Inflammatory macrophage (primary cell): Measurements from ENCODE around the gene SLC22A6.

Experiments
- DNase-seq, 2 donors: peaks; one replicate each; pipeline ENCODE4 v3.0.0-alpha.2; 2020 to 2022
- total RNA-seq, 18 experiments: gene quantifications; one replicate each; lab custom pipeline; 2026; ENCODE audit warnings: mixed read lengths in 6 of 18, inconsistent platforms in 2 of 18; lab: John Stamatoyannopoulos, UW

The SLC22A6 gene, protein sequence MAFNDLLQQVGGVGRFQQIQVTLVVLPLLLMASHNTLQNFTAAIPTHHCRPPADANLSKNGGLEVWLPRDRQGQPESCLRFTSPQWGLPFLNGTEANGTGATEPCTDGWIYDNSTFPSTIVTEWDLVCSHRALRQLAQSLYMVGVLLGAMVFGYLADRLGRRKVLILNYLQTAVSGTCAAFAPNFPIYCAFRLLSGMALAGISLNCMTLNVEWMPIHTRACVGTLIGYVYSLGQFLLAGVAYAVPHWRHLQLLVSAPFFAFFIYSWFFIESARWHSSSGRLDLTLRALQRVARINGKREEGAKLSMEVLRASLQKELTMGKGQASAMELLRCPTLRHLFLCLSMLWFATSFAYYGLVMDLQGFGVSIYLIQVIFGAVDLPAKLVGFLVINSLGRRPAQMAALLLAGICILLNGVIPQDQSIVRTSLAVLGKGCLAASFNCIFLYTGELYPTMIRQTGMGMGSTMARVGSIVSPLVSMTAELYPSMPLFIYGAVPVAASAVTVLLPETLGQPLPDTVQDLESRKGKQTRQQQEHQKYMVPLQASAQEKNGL
- total RNA-seq = 0 to 0.11 (median 0) reads per million in 18 experiments

DNA sequence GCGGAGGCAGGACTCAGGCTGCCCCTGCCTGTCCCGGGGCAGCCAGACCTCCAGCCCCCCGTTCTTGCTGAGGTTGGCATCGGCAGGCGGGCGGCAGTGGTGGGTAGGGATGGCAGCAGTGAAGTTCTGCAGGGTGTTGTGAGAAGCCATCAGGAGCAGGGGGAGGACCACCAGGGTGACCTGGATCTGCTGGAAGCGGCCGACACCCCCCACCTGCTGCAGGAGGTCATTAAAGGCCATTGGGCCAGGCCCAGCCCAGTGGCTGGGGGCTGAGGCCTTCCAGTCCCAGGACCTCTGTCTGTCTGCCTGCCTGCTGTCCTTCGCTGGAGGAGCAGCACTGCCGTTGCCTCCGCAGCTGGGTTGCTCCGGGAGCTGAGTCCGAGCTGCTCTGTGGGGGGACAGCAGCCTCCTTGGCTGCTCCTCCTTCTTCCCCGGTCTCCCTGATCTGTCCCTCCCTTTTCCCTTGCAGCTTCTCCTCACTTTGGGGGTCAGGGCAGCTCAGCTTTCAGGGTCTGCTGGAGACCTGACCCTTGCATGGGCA, at the start of gene SLC22A6:
SLC22A6 (minus strand) TSS at position 517 of the 541 bp plus-strand sequence; CDS start at position 240, 277 bp downstream.
- no peak for DNase-seq

DNA sequence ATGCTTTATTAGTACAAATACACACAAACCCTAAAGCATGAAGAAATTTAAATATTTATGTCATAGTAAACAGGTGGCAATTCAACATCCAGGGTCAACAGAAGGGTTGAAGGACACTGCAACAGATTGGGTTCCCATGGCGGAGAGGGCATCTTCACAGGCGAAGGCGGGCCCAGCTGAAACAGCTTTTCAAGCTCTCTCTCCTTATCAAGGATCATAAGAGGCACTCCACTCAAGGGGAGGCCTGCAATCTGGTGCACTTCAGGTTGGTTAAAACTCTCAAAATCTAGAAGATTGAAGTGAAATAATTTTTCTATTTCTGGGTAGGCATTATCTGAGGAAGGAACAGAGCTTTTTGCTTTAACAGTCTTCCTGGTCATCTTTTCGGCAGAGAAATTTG, 47.7 kb upstream of the SLC22A6 start:
- DNase-seq = no peak

DNA sequence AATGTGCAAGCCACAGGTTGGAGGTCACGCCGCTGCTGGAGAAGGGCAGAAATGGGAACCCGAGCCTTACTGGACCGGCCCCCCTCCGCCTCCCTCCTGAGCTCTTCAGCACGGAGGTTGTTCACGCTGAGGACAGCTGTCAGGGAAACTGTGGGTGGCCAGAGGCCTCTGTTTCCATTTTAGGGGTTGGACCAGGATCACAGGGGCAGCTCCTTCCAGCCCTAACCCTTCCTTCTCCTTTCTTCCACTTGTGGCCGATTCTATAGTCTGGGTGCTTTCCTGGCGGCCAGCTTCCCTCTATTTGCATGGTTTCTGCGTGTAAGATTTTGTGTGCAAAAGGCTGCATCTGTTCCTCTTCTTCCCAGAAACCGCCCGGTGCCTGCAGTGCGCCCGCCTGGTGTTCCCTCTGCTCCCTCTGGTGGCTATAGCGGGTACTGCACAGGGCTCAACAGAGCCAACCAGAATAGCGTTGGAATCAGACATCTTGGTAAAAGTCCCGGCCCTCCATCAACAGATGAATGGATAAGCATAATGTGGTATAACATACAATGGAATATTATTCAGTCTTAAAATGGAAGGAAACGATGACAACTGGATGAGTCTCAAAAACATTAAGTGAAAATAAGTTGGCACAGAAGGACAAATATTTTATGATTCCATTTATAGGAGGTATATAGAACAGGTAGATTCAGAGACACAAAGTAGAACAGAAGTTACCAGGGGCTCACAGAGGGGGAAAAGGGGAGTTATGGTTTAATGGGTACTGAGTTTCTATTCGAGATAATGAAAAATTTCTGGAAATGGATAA, 39.3 kb upstream of the SLC22A6 start:
- peak; percentile 95 to 96 for DNase-seq

DNA sequence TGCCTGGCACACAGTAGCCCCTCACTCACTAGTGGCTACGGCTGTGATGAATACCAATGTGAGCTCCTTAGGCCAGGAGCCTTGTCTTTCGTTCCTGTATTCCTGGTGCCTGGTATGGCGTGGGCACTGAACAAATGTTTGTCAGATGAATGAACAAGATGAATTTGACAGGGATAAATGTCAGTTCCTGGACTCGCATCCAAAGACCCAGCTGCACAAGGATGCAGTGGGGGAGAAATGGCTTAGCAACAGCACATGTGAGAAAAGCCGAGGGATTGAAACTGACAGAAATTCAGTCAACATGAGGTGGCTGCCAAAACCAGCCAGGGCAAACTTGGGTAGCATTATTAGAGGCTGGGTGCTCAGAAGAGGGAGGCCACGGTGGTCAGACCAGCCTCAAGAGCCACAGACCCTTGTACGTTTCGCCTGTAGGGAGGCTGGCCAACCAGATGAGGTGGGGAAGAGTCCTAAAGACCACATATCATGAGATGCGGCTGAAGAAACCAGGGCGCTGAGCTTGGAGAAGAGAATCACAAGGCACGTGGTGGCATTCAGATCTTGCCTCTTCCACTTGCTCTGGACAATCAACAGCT, 38.6 kb upstream of the SLC22A6 start:
- DNase-seq = no peak

DNA sequence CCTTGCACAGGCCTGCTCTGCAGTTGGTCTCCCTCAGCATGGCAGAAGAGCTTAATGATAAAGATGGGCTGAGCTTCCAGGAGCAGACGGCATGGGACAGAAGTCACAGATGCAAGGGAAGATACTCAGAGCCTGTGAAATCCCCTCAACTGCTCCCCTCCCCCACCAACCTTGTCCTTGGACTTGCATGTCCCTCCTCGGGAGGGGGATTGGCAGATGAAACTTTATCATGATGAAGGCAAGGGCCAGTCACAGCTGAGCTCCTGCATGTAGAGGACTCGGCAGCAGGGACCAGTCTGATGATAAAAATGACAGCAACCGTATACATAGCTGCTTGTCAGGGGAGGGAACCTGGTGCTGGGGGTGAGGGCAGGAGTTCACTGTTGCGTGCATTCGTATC, 37.7 kb upstream of the SLC22A6 start:
- no peak for DNase-seq

DNA sequence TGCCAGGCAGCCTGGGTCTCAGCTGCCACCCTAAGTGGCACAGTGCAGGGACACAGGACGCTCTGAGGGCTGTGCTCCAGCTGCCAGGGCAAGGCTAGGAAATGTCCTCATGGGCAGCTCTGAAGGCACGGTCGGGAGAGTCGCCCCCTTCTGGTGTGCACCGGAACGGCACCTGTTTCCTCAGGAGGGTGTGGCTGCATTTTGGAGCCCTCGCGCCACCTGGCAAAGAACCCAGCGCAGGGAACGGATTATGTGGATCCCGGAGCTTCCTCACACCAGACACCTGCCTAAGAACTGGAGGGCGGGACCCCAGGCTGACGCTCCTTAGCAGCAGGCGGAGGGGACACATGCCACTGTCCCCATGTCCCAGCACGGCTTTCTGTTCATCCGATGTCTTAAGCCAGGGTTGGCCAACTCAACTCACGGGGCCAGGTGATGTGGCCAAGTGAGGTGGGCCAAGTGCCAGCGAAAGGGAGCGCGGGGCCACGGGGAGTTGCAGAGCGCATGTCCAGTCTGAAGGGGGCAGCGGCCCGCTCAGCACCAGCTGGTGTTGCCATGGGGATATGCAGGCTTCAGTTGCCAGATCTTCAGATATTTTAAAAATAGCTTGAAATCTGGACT, 36.0 kb upstream of the SLC22A6 start:
- DNase-seq = peak in 1 of 2 donors; percentile 2

DNA sequence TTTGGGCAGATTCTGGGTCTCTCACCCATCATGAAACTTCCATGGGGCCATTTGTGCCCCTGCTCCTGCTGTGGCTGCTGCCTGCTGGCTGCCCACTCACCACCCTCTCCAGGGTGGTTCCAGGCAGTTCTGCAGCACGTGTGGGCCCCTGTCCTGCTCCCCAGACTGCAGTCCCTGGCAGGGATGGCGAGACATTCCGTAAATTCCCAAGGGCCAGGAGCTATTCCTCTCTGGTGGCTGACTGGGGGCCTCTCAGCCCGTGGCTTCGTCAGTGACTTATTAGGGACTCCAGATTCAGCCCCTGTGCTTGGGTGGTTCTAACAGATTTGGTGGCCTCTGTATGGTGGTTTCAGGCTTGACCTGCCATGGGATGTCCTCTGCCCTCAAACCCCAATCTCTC, 34.7 kb upstream of the SLC22A6 start:
- no peak for DNase-seq

DNA sequence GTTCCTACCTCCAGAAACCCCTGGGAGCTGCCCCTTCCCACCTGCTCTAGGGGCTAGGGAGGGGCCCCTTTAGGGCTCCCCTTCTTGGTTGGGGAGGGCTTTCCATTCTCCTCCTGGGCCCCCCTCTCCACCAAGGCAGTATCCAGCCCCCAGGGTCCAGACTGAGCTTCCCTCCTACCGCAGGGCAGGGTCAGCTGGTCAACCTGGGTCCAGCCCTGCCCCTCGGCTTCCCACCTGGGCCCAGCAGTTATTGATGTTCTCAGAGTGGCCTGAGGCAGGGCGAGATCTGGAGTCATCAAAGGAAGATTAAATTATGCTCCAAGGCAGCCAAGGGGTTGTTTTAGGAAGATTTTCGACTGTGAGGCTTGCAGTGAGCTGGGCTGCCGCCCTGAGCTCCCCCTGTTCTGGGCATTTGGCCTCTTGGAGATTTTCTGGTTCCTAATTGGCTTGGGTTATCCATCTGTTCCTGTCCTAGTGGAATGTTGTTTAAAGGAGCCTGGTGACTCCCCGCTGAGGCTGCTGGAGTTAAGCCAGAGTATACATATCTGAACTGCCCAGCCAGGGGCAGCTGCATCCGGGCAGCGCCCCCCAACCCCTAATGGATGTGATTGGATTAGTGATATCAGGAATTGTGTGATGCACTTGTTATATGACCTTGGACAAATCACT, 32.7 kb upstream of the SLC22A6 start:
- DNase-seq = no peak

DNA sequence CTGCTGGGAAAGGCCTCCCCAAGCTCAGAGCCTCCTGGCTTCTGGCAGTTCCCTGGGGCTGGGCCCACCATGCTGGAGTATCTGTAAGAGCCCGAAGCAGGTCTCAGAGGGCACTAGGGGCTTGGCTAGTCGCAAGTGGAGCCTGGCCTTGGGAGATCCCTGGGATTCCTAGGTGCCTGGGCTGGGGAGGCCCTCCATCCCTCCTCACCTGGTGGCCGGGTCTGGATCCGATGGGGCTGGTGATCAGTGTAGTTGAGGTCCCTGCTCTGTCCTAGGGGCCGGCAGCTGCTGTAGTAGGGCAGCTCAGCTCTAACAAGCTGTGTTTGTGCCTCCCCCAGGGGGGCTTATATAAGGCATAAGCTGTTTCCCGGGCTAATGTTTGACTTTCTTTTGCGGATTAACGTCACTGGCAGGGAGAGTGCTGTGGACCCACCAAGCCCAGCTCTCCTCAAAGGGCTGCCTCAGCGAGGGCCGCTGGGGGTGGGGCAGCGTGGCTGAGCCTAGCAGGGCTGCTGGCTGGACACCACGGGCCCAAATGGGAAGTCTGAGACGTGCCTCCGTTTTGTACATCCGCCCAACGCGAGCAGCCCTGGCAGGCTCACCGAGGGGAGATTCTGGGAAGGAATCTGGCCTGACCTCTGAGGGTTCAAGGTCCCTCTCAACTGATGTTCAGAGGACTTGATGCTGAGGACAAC, 30.9 kb upstream of the SLC22A6 start, which contains the start of gene SLC22A8:
SLC22A8 (minus strand) TSS at position 321 of the 695 bp plus-strand sequence. CDS start 883 bp downstream, outside the sequence.
- no peak for DNase-seq

DNA sequence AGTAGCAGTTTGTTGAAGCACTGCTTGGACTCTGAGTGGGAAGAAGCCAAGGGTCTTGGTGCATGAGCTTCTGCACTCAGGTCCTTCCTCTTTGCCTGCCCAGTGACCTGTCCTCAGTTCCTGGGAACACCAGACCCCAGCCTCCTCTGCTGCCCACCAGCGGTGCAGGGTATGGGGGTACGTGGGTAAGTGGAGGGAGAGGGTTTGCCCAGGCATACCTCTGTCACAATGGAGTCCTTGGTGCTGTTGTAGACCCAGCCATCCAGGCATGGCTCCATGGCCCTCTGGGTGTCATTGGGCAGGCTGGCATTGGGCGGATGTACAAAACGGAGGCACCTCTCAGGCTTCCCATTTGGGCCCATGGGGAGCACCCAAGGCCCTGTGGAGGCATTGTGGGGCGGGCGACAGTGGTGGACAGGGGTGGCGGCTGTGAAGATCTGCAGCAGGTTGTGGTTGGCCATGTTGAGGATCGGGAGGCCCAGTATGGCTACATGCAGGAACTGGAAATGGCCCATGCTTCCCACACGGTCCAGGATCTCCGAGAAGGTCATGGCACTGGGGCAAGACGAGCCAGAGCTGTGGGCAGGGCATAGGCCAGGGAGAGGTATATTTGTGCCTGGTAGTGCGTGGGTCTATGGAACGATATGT, 29.8 kb upstream of the SLC22A6 start:
- DNase-seq = no peak

DNA sequence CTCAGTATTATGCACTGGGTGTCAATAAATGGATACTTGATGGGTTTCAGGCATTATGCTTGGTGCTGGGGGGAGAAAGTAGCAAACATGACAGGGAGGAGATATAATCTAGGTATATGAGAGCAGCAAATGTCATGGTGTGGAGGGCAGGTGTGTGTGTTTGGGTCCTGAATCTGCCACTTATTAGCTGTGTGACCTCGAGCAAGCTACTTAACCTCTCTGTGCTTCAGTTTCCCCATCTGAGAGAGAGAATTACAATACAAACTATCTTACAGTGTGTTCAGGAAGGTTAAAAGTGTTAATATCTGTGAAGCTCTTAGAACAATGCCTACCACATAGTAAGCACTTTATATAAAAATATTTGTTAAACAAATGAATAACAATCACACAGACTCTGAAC, 28.1 kb upstream of the SLC22A6 start:
- no peak for DNase-seq

DNA sequence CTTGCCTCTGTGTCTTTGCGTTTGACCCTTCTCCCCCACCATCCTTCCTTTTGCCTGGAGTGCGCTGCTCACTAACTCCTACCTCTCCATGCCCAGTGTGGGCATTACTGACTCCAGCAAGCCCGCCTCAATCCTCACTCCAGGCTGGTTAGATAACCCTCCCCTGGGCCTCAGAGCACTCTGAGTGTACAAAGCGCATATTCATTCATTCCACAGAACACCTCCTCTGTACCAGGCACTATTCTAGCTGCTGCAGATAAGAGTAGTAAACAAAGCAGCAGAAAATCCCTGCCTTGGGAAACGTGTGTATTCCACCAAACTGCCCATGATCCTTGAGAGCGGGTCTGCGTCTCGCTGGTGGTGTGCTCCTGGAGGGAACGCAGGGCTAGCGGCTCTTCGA, 27.7 kb upstream of the SLC22A6 start:
- DNase-seq = no peak

DNA sequence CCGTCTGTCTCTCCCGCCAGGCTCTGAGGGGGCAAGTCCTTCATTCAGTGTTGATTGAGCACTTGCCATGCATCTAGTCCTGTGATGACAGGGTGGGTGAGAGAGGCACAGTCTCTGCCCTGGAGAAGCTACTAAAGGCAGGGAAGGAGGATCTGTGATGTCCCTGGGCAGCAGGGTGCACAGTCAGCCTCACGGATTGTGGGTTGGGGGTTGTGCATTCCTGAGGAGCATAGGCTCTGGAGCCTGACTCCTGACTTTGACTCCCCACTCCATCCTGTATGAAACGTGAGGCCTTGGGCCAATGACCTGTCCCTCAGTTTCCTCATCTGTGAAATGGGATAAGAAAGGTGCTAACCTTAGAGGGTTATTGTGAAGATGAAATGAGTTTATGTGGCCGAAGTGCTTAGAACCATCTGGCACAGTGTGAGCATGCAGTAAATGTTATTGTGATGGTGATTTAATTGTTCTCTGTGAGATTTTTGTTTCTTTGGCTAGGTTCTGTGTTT, 26.2 kb upstream of the SLC22A6 start:
- no peak for DNase-seq

DNA sequence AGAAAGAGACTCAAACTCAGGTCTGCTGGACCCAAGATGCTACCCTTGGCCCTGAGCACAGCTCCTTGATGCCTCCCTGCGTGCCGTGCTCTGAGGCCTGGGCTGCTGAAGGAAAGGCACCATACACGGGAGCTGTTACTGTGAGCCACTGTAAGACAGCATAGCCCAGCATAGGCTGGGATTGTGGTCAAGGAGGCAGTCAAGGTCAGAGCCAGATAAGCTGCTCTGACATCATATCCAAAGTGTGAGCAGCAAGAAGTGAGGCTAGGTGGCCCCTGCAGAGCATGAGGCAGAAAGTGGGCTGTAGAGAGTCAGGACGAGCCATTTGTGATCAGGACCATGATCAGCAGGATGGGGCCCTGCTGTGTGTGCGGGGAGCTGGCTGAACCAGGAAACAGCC, 23.2 kb upstream of the SLC22A6 start:
- DNase-seq = no peak

DNA sequence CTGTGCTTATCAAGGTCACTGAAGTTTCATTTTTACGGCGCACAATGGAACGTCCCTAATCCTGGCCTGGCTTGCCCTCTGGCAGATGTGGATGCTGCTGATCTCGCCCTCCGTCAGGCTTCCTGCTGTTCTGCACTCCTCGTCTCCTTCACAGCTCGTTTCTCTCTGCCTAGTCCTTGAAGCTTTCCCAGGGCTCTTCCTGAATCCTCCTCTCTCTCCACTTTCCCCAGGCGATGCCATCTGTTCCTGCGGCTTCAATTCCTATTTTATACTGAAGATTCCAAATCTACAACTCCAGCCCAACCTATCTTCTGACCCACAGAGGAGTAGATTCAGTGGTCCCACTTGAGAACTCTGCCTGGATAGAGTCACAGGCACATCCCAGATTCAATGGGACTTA, 16.7 kb upstream of the SLC22A6 start:
- DNase-seq = no peak

DNA sequence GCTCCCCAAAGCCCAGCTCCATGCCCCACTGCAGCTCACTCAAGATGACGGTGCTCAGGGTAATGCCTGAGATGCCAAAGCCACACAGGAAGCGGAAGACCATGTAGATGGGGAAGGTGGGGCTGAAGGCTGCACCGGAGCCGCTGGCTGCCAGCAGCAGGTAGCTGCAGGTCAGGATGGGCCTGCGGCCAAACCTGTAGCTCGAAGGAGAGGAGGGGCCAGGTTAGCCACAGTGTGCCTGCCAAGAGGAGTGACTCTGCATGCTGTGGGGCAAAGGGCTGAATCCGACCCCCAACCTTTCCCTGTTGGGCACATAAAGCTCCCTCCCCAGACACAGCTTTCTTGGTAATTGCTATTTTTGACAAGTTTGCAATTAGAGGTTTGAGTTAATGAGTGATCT, 14.9 kb upstream of the SLC22A6 start:
- no peak for DNase-seq

DNA sequence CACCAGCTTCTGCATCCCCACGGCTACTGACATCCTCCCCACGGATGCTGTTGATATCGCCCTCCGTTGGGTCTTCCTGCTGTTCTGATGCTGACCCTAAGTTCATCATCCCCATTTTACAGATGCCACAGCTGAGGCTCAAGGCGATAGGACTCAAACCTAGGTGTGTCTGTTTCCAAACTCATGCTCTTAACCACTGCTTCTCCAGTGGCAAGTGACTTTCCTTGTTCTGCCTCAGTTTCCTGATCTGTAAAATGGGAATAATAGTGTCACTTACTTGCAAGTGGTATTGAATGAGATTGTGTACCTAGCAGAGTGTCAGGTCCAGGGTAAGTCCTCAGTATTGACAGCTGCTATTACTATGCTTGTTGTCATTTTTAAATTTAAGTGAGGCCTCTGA, 14.4 kb upstream of the SLC22A6 start:
- DNase-seq = no peak

DNA sequence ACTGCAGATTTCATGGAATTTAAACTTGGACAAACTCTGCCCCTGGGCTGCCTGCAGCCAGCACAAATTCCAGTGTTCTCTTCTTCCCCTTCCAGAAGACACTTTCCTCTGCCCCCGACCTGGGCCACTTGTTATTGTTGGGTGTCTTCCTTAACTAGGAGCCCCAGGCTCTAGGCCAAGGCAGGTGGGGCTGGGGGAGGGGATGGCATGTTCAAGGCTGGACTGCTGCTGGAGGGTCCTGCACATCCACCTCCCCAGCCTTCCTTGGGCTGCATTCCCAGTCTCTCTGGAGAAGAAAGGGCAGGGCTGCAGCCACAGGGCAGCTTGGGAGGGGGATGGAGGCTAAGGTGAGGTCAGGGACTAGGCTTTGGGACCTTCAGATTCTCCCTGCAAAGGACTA, 11.5 kb upstream of the SLC22A6 start:
- no peak for DNase-seq

DNA sequence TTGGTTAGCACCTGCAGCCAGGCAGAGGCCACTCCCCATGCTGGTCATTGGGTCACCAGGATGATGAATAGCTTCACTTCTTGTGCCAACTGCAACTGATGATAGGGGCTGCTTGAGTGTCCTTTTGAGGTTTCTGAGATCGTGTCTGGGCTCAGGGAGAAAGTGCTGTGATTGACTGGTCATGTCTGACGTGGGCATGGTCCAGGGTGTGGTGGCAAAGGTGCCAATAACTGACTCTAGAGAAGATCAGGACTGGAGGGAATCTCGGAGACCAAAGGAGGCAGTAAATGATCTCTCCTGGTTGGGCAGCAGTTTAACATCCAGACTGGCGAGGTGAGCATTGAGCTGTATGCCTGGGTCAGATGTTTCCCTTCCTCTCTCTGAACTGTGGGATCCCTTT, 10.0 kb upstream of the SLC22A6 start:
- DNase-seq = no peak

DNA sequence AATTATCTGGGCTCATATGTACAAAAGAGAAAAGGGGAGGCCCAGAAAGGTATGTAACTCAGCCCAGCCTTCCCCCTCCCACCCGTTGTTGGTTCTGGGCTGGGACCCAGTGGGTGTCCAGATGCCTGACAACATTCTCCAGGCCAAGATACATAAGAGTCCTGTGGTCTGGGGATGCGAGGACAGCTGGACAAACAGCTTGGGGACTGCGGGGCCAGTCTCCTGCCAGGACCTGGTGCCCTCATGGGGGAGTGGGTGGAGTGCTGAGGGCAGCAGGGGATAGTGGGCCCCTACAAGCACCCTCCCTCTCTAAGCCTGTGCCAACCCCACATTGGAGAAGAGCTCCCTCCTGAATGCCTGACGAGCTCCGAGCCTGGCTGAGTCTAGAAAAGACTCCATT, 3.5 kb upstream of the SLC22A6 start:
- no peak for DNase-seq
